HG03520 (cell line): ENCODE measurements around the gene HEMK1.
A peak's percentile ranks its signal among the peaks of the same experiment; 100 is the strongest.

Experiments used
- ATAC-seq: cut with Tn5 transposase; IDR thresholded peaks from one replicate; pipeline ENCODE4 v1.9.1; 2021; ENCODE audit warnings: mild to moderate bottlenecking, moderate library complexity; ENCODE audit not compliant: unreplicated experiment

HEMK1 gene

GRCh38 chr3:50542177-50543034 lies 26.9 kb upstream of the HEMK1 start:
- no peak for ATAC-seq

GRCh38 chr3:50545781-50546180 lies 23.5 kb upstream of the HEMK1 start:
- no peak for ATAC-seq

- no peak for ATAC-seq
Measured at GRCh38 chr3:50549226-50549625, 20.1 kb upstream of the HEMK1 start.

- no peak for ATAC-seq
Measured at GRCh38 chr3:50550079-50550736, 19.1 kb upstream of the HEMK1 start.

- no peak for ATAC-seq
Measured at GRCh38 chr3:50551054-50551659, 18.2 kb upstream of the HEMK1 start.

GRCh38 chr3:50551681-50552435 lies 17.5 kb upstream of the HEMK1 start:
- no peak for ATAC-seq

- no peak for ATAC-seq
Measured at GRCh38 chr3:50552598-50552997, 16.7 kb upstream of the HEMK1 start.

GRCh38 chr3:50554553-50554952 lies 14.8 kb upstream of the HEMK1 start:
- ATAC-seq = no peak

- ATAC-seq = no peak
Measured at GRCh38 chr3:50557106-50557505, 12.2 kb upstream of the HEMK1 start.

- no peak for ATAC-seq
Measured at GRCh38 chr3:50557915-50558314, 11.4 kb upstream of the HEMK1 start.

GRCh38 chr3:50559702-50560101 lies 9.6 kb upstream of the HEMK1 start:
- ATAC-seq = no peak

- ATAC-seq = no peak
Measured at GRCh38 chr3:50562861-50563260, 6.5 kb upstream of the HEMK1 start.

GRCh38 chr3:50563867-50564266 lies 5.5 kb upstream of the HEMK1 start:
- no peak for ATAC-seq

GRCh38 chr3:50564321-50564720 lies 5.0 kb upstream of the HEMK1 start:
- ATAC-seq = no peak

- no peak for ATAC-seq
Measured at GRCh38 chr3:50567011-50567385, 2.3 kb upstream of the HEMK1 start.

GRCh38 chr3:50567386-50568167 lies 1.7 kb upstream of the HEMK1 start, which contains the start of gene C3orf18:
Gene C3orf18, minus strand, starts transcription at chr3:50567747. Its CDS starts 2,048 bp downstream, at chr3:50565699.
- ATAC-seq = peak; percentile 72

- no peak for ATAC-seq
Measured at GRCh38 chr3:50570508-50571279, 1.4 kb downstream of the HEMK1 start.

GRCh38 chr3:50571486-50571885 lies 2.2 kb downstream of the HEMK1 start:
- no peak for ATAC-seq

GRCh38 chr3:50572158-50572557 lies 2.8 kb downstream of the HEMK1 start:
- ATAC-seq = no peak
